Epithelial cell of proximal tubule (primary cell): Measurements from ENCODE around the gene C1orf21. TPM values are rescaled to one million over a fixed set of nuclear protein-coding genes. Genes with fewer than 3 reads are reported as not detected.
"Not testable (repeated sequence)": the region's sequence is repeated elsewhere in the genome, so short reads cannot be mapped to it uniquely, and the experiment has no call there.

Experiments
- DNase-seq: peaks from one replicate; pipeline ENCODE4 v3.0.0-alpha.2; 2011; ENCODE audit warnings: low read depth
- H3K4me3 ChIP-seq: 2 replicates; pipeline ENCODE4 v1.5.1; 2011; ENCODE audit warnings: low read depth, mild to moderate bottlenecking, low read length
- CTCF ChIP-seq: conservative IDR thresholded peaks from 2 replicates; pipeline ENCODE4 v1.5.1; 2012; ENCODE audit warnings: low read depth, mild to moderate bottlenecking, low read length
- total RNA-seq: library from RNA; depleted of rRNA; stranded (reverse); fragments of >200 nt; gene quantifications from 2 replicates; pipeline ENCODE4 v1.2.3, GENCODE V29; 2015

The C1orf21 gene
- total RNA-seq, 1 donor from 2014 or later, result 2.3 TPM

GRCh38 chr1:184608581-184608980, 221.8 kb downstream of the C1orf21 start:
- H3K4me3 ChIP-seq, result no peak overlapping the region
- DNase-seq, result no peak
- TF ChIP-seq CTCF, result no peak

GRCh38 chr1:184608990-184609389, 222.2 kb downstream of the C1orf21 start:
- no peak for TF ChIP-seq CTCF
- H3K4me3 ChIP-seq, result no peak overlapping the region
- no peak for DNase-seq

GRCh38 chr1:184610876-184611595, 224.2 kb downstream of the C1orf21 start:
- no peak for TF ChIP-seq CTCF
- peak; percentile 58 for DNase-seq
- H3K4me3 ChIP-seq, result peak overlapping the region; percentile 20

- H3K4me3 ChIP-seq, DNase-seq: not testable (repeated sequence)
Measured at GRCh38 chr1:184612229-184612628, 225.4 kb downstream of the C1orf21 start.

GRCh38 chr1:184614667-184615066, 227.8 kb downstream of the C1orf21 start:
- no peak overlapping the region for H3K4me3 ChIP-seq
- DNase-seq, result no peak
- TF ChIP-seq CTCF, result no peak

GRCh38 chr1:184615301-184615700, 228.5 kb downstream of the C1orf21 start:
- no peak for TF ChIP-seq CTCF
- DNase-seq, result no peak
- no peak overlapping the region for H3K4me3 ChIP-seq

- TF ChIP-seq CTCF, result no peak
- DNase-seq, result no peak
- H3K4me3 ChIP-seq, result no peak overlapping the region
Measured at GRCh38 chr1:184616504-184616903, 229.7 kb downstream of the C1orf21 start.
